GM15510 (cell line): ENCODE data around the gene LRRFIP1.

ENCODE experiments used
- POLR2A ChIP-seq: IDR thresholded peaks from 3 replicates; pipeline ENCODE4 v1.6.1; 2011; ENCODE audit warnings: borderline replicate concordance; ENCODE audit not compliant: insufficient read length; ENCODE audit errors: extremely low read depth

Gene LRRFIP1

GRCh38 chr2:237691029-237691907 is 63.9 kb downstream of the LRRFIP1 start:
- TF ChIP-seq POLR2A, result peak; percentile 12

- peak; percentile 83 for TF ChIP-seq POLR2A
Observed at GRCh38 chr2:237691908-237692600, 64.7 kb downstream of the LRRFIP1 start.

- no peak for TF ChIP-seq POLR2A
Observed at GRCh38 chr2:237692601-237693290, 65.4 kb downstream of the LRRFIP1 start.

- TF ChIP-seq POLR2A, result no peak
Observed at GRCh38 chr2:237693291-237693994, 66.1 kb downstream of the LRRFIP1 start.

- TF ChIP-seq POLR2A, result peak; percentile 17
Observed at GRCh38 chr2:237694415-237695194, 67.2 kb downstream of the LRRFIP1 start.

GRCh38 chr2:237695201-237695780 is 67.9 kb downstream of the LRRFIP1 start:
- no peak for TF ChIP-seq POLR2A

- no peak for TF ChIP-seq POLR2A
Observed at GRCh38 chr2:237696461-237696860, 69.1 kb downstream of the LRRFIP1 start.

GRCh38 chr2:237697586-237698357 is 70.4 kb downstream of the LRRFIP1 start:
- TF ChIP-seq POLR2A, result no peak

GRCh38 chr2:237698358-237698694 is 70.9 kb downstream of the LRRFIP1 start:
- no peak for TF ChIP-seq POLR2A

- no peak for TF ChIP-seq POLR2A
Observed at GRCh38 chr2:237699870-237700511, 72.6 kb downstream of the LRRFIP1 start.

GRCh38 chr2:237700512-237701032 is 73.2 kb downstream of the LRRFIP1 start:
- TF ChIP-seq POLR2A, result no peak
